HEK293T (cell line): ENCODE data around the gene LMAN1L.

Experiments used
- ARNT ChIP-seq: fragments of 450-650 bp; IDR thresholded peaks from 2 replicates; pipeline ENCODE4 v1.6.1; 2017; ENCODE audit warnings: mild to moderate bottlenecking
- BHLHE40 ChIP-seq: fragments of 450-650 bp; IDR thresholded peaks from 2 replicates; pipeline ENCODE4 v1.6.1; 2016; ENCODE audit warnings: mild to moderate bottlenecking, moderate library complexity, borderline replicate concordance
- FOXM1 ChIP-seq: fragments of 450-650 bp; IDR thresholded peaks from 2 replicates; pipeline ENCODE4 v1.6.1; 2017; ENCODE audit warnings: mild to moderate bottlenecking, borderline replicate concordance
- SP1 ChIP-seq: fragments of 450-650 bp; IDR thresholded peaks from 2 replicates; pipeline ENCODE4 v1.6.1; 2017
- TARDBP ChIP-seq: fragments of 450-650 bp; IDR thresholded peaks from 2 replicates; pipeline ENCODE4 v1.6.1; 2016
- TF ChIP-seq, protein P1 (sequence below): fragments of 450-650 bp; IDR thresholded peaks from 2 replicates; pipeline ENCODE4 v1.6.1; 2016

DNA sequence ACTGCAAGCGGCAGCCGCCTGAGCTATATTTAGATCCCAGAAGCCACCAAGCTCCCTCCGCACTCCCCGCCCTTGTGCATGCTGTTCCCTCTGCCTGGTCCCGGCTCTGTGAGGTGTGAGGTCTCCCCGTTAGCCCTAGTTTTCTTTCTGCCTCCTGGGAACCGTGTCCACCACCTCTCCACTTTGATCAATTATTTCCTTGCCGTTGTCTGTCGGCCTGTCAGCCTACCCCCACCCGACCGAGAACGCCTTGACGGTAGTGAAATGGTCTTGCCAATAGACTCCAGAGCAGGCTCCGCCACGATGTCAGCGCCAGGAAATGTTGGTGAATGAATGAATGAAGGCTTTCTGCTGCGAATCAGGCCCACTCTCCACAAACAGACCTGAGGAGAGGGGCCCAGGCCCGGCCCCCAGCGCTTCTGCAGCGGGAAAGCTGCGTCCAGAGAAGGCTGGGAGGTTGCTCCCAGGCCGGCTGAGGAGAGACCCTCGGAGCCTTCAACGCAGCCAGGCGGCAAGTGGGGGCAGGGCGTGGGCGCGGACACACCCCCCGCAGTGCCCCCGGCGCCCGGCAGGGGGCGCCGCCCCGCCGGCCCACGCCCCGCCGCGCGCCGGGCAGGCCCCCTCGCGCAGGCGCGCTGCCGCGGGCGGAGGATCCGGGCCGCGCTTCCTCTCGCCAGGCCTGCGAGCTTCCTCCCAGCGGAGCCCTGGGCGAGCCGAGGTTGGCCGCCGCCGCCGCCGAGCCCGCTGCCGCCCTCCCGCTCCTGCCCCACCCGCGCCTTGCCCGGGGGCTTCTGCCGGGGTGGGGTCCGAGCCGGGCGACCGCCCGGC, 31.0 kb upstream of the LMAN1L start, which contains the start of gene CSK:
- TF ChIP-seq SP1 (no peak), BHLHE40 (no peak), FOXM1 (0 out of 2 replicates have a peak, but pooled peaks have one; percentile 42), ARNT (peak; percentile 34; the same call in 1 of the 2 replicates), TARDBP (no peak)
- TF ChIP-seq, protein P1, sequence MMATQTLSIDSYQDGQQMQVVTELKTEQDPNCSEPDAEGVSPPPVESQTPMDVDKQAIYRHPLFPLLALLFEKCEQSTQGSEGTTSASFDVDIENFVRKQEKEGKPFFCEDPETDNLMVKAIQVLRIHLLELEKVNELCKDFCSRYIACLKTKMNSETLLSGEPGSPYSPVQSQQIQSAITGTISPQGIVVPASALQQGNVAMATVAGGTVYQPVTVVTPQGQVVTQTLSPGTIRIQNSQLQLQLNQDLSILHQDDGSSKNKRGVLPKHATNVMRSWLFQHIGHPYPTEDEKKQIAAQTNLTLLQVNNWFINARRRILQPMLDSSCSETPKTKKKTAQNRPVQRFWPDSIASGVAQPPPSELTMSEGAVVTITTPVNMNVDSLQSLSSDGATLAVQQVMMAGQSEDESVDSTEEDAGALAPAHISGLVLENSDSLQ, result no peak
